Neutrophil (primary cell): ENCODE measurements around the gene STXBP4.

Experiments used
- H3K27ac ChIP-seq: fragments of 200-600 bp; sonication (generic); 2 replicates; pipeline ENCODE4 v1.5.1; 2016; ENCODE audit warnings: mild to moderate bottlenecking, moderate library complexity
- H3K27me3 ChIP-seq: fragments of 200-600 bp; sonication (generic); 2 replicates; pipeline ENCODE4 v1.6.0; 2016; ENCODE audit warnings: mild to moderate bottlenecking
- H3K36me3 ChIP-seq: fragments of 200-600 bp; sonication (generic); 2 replicates; pipeline ENCODE4 v1.5.1; 2017
- H3K4me1 ChIP-seq, 2 experiments: fragments of 200-600 bp in 1 of 2; sonication (generic) in 1 of 2; 1 replicate in 1 of 2; 2 replicates in 1 of 2; pipeline versions ENCODE4 v1.5.1 to v1.6.1; 2013 to 2016; ENCODE audit warnings: low read depth in 1 of 2, low read length in 1 of 2, mild to moderate bottlenecking in 1 of 2, moderate library complexity in 1 of 2; ENCODE audit not compliant: control insufficient read depth in 1 of 2, insufficient read depth in 1 of 2
- H3K4me3 ChIP-seq, 2 experiments: fragments of 200-600 bp in 1 of 2; sonication (generic) in 1 of 2; 1 replicate in 1 of 2; 2 replicates in 1 of 2; pipeline ENCODE4 v1.5.1; 2013 to 2016; ENCODE audit warnings: low read depth in 1 of 2, low read length in 1 of 2, mild to moderate bottlenecking in 1 of 2, moderate library complexity in 1 of 2
- H3K9me3 ChIP-seq: fragments of 200-600 bp; sonication (generic); 2 replicates; pipeline ENCODE4 v1.5.1; 2016
- TF ChIP-seq, protein P1 (sequence below): fragments of 200-600 bp; sonication (generic); IDR thresholded peaks from 2 replicates; pipeline ENCODE4 v1.5.1; 2016; ENCODE audit warnings: antibody characterized with exemption

Gene STXBP4

GRCh38 chr17:55202896-55203295, 234.3 kb downstream of the STXBP4 start:
- TF ChIP-seq, protein P1, sequence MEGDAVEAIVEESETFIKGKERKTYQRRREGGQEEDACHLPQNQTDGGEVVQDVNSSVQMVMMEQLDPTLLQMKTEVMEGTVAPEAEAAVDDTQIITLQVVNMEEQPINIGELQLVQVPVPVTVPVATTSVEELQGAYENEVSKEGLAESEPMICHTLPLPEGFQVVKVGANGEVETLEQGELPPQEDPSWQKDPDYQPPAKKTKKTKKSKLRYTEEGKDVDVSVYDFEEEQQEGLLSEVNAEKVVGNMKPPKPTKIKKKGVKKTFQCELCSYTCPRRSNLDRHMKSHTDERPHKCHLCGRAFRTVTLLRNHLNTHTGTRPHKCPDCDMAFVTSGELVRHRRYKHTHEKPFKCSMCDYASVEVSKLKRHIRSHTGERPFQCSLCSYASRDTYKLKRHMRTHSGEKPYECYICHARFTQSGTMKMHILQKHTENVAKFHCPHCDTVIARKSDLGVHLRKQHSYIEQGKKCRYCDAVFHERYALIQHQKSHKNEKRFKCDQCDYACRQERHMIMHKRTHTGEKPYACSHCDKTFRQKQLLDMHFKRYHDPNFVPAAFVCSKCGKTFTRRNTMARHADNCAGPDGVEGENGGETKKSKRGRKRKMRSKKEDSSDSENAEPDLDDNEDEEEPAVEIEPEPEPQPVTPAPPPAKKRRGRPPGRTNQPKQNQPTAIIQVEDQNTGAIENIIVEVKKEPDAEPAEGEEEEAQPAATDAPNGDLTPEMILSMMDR: no peak
- Histone ChIP-seq H3K9me3 (no peaks in the 10 kb centered on the region), H3K36me3 (no peaks in the 10 kb centered on the region), H3K27ac (no peak overlapping the region), H3K4me1 (no peaks in the 10 kb centered on the region), H3K27me3 (no peaks in the 10 kb centered on the region), H3K4me3 (no peak overlapping the region)

DNA sequence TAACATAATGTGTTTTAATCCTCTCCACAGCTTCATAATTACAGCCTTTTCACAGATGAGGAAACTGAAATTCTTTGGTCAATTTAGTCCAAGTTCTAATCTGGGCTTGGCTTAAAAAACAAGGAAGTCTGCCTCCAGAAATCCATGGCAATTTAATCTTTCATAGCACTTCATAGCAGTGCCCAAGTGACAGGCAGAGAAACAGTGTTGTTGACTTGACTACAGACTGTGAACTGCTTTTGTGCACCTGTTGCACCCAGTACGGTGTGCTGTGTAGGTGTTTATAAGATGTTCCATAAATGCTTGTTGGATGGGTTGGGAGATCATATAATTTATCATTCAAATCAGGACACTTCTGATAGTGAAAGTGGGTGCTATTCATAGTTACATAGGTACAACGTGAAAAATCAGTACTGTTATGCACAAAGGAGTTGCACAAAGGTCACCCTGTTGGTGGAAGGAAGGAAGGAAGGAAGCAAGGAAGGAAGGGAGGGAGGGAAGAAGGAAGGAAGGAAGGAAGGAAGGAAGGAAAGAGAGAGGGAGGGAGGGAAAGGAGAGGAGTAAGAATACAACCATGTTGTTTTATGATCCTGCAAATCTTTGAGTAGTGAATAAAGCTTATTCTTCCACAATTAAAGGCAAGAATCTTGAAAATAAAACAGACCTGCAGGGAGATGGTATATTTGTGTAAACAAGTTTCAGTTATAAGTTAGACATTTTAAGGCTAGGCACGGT, 239.7 kb downstream of the STXBP4 start:
- no peak overlapping the region for H3K4me3 ChIP-seq
- H3K27me3 ChIP-seq: no peaks in the 10 kb centered on the region
- H3K36me3 ChIP-seq: no peaks in the 10 kb centered on the region
- H3K9me3 ChIP-seq: no peaks in the 10 kb centered on the region
- H3K27ac ChIP-seq: no peak overlapping the region
- TF ChIP-seq, protein P1: no peak
- no peaks in the 10 kb centered on the region for H3K4me1 ChIP-seq

DNA sequence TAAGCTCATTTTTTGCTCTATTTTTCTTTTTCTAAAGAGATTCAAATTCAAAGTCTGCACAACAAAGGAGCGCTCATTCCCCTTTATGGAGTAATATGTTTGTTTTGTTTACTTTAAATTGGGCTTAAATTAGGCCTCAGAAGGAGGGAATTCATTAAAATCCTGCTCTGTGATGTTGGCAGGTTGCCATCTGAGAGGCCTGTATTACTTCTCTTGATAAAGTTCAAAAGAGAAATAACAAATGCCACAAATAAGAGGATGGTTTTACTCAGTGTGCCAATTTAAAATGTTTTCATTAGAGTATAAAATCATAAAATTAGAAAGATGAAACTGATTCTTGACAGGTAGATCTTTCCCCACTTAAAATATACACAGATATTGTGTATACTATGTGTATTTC, 241.7 kb downstream of the STXBP4 start:
- no peaks in the 10 kb centered on the region for H3K4me1 ChIP-seq
- H3K27me3 ChIP-seq: no peaks in the 10 kb centered on the region
- no peaks in the 10 kb centered on the region for H3K36me3 ChIP-seq
- H3K9me3 ChIP-seq: no peaks in the 10 kb centered on the region
- H3K4me3 ChIP-seq: no peak overlapping the region
- H3K27ac ChIP-seq: no peak overlapping the region
- TF ChIP-seq, protein P1: no peak

- Histone ChIP-seq H3K27me3 (no peaks in the 10 kb centered on the region), H3K4me3 (no peak overlapping the region), H3K27ac (no peak overlapping the region), H3K4me1 (no peaks in the 10 kb centered on the region), H3K9me3 (no peaks in the 10 kb centered on the region), H3K36me3 (no peaks in the 10 kb centered on the region)
- TF ChIP-seq, protein P1: no peak
These were observed 244.3 kb downstream of the STXBP4 start for GRCh38 chr17:55212880-55213279.

GRCh38 chr17:55215711-55216110, 247.1 kb downstream of the STXBP4 start:
- no peaks in the 10 kb centered on the region for H3K36me3 ChIP-seq
- no peaks in the 10 kb centered on the region for H3K27me3 ChIP-seq
- TF ChIP-seq, protein P1: no peak
- H3K4me1 ChIP-seq: no peaks in the 10 kb centered on the region
- H3K4me3 ChIP-seq: no peak overlapping the region
- H3K9me3 ChIP-seq: no peaks in the 10 kb centered on the region
- H3K27ac ChIP-seq: no peak overlapping the region
